Inflammatory macrophage treated with lipopolysaccharide for 4 hours (primary cell): ENCODE data around the gene CEACAM1.
"Not testable (repeated sequence)": the region's sequence is repeated elsewhere in the genome, so short reads cannot be mapped to it uniquely, and the experiment has no call there.

Experiments used
- DNase-seq: peaks from one replicate; pipeline ENCODE4 v3.0.0-alpha.2; 2020

Gene CEACAM1

DNA sequence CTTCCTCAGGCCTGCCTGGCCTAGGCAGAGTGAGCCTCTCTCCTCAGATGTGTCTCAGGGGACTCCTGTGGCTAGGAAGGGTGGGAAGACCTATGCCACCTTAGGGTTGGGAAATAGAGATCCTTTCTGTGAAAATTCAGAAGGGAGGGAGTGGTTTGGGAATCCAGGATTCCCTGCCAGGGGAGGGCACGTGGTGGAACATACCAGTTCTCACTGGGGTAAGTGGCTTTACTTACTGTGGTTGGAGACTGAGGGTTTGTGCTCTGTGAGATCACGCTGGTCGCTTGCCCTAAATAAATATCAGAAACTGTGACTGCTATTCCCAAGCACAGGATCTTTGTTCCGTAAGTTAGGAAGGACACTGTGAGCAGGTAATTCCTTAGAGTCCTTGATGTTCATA lies 16.9 kb downstream of the CEACAM1 start:
- DNase-seq: no peak

DNA sequence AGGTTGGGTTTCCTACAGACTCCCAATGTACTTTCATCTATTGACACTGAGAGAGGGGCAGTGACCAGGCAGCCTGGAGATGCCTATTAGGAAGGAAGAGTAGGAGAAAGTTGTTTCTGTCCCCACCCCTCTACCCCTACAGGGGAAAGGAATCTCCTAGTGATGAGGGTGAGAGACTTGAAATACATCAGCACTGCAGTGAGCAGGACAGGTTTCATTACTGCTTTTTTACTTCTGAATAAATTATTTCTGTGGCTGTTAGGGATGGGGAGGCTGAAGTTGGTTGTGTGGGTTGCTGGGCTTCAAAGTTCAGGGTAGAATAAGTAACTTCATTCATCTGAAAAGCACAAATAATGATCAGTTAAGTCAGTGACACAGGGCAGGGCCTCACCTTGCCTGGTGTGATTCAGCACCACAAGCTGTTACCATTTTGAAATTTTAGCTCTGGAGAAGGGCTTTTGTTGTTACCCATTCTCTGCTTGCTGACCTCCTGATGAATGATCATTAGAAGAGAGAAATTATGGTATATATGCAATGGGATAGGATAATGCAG lies 19.3 kb downstream of the CEACAM1 start:
- no peak for DNase-seq

DNA sequence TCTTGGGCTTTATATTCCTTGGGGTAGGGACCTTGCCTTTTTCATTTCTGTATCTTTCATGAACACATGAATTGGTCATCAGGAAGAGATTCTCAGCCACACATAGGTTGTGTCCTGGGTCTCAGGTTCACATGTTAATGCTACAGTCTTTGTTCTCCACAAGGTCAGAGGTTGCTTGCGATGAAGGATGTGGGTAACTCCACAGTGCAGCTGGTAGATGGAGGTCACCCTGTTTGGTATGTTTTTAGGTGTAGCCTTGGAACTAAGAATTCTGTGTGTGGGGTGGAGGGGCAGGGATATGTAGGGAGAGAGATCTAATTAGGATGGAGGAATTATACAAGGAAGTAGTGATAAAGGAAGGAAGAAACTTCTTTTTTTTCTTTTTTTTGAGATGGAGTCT lies 23.2 kb downstream of the CEACAM1 start:
- no peak for DNase-seq

GRCh38 chr19:42501733-42502132 lies 26.5 kb downstream of the CEACAM1 start:
- DNase-seq: no peak

DNA sequence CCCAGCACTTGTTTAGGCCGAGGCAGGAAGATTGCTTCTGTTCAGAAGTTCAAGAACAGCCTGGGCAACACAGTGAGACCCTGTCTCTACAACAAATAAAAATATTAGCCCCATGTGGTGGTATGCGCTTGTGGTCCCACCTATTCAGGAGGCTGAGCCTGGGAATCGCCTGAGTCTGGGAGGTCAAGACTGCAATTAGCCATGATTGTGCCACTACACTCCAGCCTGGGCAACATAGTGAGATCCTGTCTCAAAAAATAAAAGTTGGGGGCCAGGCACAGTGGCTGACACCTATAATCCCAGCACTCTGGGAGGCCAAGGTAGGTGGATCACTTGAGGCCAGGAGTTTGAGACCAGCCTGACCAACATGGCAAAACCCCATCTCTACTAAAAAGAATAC lies 27.0 kb downstream of the CEACAM1 start:
- DNase-seq: not testable (repeated sequence)

- DNase-seq: no peak
Measured at GRCh38 chr19:42498169-42498757, 30.0 kb downstream of the CEACAM1 start.

DNA sequence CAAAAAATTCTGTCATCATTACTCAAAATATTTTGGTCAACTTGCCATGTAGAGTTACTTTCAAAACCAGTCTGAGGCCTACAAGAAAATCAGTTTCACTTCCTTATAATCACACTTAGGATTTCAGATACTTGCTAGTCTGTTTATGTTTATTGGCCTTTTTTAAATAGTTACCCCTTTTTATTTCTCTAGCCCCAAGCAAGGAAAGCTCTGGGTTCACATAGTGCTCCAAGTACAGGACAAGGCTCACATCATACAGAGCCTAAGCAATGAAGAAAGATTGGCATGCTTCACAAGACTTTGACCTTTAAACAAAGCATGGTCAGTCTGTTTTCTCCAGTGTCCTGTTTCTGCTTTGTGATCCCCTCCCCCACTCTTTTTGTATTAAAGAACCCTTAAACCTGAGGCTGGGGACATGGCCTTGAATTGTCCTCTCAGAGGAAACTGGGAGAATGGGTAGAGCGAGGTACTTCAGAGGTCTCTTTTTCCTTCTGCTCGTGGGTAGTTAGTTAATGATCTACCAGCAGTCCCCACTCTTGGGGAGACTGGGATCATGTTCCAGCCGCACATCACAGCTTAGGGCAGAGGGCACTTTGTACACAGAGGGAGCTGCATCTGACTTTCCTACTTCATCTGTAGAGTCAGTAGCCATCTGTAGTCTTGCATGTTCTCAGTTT lies 30.7 kb downstream of the CEACAM1 start:
- DNase-seq: peak; percentile 71

GRCh38 chr19:42496460-42497133 lies 31.7 kb downstream of the CEACAM1 start:
- DNase-seq: no peak

- DNase-seq: no peak
Measured at GRCh38 chr19:42495663-42496062, 32.6 kb downstream of the CEACAM1 start.

DNA sequence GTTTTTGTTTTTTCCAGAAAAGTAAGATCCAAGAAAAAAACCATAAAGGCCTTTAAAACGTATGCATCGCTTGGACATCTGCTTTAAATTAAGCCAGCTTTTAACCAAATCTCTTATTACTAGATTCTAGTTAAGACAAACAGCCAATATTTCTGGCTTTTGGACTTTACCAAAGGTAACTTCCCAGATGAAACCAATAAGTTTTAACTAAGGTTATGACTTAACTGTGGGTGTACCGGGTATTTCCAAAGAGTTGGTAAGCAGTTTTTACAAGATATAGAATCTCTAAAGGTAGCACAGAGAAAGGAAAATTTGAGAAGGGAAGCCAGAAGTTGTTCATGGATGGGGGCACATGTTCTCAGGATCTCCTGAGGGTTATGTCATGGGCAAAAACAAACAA lies 34.0 kb downstream of the CEACAM1 start:
- no peak for DNase-seq

DNA sequence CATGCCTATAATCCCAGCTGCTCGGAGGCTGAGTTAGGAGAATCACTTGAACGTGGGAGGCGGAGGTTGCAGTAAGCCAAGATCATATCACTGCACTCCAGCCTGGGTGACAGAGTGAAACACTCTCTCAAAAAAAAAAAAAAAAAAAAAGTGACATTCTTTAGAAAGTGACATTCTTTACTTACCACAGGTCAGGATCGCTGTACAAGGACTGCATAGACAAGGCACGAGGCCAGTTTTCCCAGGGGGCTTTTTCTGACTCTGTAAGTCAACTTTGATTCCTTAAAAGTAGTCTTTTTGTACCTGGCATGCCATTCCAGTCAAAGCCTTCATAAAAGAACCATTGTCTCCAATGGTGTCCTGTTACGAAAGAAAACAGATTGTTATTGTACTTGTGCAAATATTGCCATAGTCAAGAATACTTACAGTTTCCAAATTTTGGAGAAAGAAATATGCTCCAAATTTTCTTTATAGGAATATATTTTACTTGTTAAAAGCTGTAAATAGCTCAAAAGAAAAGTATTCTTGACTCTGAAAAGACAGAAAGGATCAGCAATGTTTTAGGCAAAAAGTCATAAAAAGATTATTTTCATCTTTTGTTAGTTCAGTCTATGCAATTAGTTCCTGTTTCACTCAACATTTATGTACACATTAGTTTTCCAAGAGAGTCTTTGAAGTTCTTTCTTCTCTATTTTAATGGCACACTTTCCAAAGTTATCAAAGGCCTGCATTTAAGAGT lies 39.3 kb downstream of the CEACAM1 start:
- no peak for DNase-seq

- DNase-seq: no peak
Measured at GRCh38 chr19:42487798-42488178, 40.5 kb downstream of the CEACAM1 start.

DNA sequence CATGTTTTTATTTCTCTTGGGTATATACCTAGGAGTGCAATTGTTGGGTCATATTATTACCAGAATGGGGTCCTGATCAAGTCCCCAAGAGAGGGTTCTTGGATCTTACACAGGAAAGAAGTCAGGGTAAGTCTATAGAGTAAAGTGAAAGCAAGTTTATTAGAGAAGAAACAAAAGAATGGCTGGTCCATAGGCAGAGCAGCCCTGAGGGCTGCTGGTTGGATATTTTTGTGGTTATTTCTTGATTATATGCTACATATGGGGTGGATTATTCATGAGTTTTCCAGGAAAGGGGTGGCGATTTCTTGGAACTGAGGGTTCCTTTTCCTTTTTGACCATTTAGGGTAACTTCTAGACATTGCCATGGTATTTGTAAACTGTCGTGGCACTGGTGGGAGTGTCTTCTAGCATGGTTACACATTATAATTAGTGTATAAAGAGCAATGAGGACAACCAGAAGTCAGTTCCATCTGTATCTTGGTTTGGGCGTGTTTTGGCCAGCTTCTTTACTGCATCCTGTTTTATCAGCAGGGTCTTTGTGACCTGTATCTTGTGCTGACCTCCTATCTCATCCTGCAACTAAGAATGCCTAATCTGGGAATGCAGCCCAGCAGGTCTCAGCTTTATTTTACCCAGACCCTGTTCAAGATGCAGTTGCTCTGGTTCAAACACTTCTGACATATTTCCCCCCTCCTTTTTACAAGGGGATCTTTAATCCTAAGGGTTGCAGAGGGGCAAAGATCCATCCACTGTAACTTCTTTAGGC lies 41.1 kb downstream of the CEACAM1 start:
- DNase-seq: no peak

DNA sequence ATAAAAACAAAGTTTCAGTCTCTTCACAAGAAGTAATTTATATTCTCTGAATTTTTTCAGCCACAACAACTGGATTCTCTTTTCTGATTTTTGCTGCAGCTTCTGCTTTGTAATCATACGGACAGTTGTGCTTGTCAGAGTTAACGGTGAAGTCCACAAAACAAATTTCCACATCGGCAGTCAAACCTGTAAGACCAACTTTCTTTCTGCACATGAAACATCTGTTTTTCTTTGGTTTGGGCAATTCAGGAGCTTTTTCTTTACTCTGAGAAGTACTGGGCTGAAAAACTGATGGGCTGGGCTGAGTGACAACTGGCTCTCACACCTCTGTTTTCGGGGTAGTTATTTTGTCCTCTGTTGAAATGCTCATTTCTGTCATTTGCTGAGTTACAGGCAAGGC lies 43.2 kb downstream of the CEACAM1 start:
- not testable (repeated sequence) for DNase-seq

DNA sequence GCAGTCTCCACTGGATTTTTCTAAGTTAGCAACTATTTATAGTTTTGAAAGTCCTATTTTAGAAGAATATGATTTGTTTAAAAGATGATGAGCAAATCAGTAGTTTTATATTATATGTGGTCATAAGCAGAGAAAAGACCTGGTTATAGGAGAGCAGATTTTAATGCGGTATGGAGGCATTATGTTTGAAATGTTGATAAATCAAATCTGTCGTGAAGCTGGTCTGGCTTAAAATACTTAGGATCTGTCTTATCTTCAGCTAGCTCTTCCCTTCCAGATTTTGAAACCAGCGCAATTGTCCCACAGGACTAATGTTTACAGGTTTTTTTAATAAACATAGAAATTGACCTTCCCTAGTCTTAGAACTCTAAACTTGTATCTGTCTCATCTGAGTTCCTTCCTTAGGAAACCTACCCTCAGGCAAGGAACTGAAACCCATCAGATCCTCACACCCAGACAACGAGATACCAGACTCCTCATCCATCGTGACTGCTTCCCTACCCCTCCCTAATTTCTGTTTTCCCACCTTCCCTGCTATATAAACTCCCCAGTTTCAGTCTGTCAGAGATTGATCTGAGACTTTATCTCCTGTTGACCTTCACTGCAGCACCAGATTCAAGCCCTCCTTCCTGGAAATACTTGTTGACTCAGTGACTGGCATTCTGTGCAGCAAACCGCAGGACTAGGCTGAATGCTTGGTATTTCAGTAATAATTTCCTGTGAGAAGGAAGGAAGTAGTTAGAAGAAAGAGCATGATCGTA lies 47.8 kb downstream of the CEACAM1 start:
- peak; percentile 67 for DNase-seq

DNA sequence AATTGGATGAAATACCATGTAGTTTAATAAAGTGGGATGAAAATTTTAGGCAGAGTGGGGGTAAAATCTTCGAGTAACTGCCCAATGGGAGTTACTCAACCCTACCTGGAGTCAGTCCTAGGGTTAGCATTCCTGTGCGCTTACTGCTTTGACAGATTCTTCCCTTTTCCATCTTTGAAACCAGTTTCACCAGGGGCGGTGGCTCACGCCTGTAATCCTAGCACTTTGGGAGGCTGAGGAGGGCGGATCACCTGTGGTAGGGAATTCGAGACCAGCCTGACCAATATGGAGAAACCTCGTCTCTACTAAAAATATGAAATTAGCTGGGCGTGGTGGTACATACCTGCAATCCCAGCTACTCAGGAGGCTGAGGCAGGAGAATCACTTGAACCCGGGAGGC lies 48.5 kb downstream of the CEACAM1 start:
- no peak for DNase-seq

DNA sequence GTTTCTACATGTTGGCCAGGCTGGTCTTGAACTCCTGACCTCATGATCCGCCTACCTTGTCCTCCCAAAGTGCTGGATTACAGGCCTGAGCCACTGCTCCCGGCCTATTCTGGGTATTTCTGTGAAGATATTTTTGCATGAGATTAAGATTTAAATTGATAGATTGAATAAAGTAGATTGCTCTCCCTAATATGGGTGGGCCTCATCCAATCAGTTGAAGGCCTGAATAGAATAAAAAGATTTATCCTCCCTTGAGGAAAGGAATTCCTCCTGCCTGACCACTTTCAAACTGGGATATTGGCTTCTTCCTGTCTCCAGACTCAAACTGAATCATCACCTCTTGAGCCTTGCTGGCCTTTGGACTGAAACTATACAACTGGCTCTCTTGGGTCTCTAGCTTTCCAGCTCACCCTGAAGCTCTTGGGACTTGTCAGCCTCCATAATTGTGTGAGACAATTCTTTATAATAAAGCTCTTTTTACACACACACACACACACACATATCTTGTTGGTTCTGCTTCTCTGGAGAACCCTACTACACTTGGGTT lies 49.4 kb downstream of the CEACAM1 start:
- no peak for DNase-seq

- no peak for DNase-seq
Measured at GRCh38 chr19:42477933-42478332, 50.3 kb downstream of the CEACAM1 start.

- DNase-seq: no peak
Measured at GRCh38 chr19:42477117-42477516, 51.2 kb downstream of the CEACAM1 start.

- no peak for DNase-seq
Measured at GRCh38 chr19:42475366-42475765, 52.9 kb downstream of the CEACAM1 start.

DNA sequence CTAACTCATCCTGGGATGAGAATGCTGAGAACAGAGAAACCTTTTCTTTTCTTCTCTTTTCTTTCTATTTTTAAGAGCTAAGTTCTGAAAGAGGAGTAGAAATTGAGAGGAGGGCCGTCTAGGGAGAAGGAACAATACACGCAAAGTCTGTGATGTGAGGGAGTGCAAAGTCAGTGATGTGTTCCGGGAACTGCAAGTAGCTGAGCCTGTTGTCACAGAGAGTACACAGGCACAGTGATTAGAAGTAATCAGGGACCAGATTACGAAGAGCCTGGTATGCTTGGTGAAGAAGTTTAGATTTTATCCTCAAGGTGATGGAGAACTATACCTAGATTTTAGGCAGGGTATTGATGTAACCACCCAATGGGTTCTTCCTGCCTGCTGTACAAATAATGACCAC lies 53.5 kb downstream of the CEACAM1 start:
- DNase-seq: no peak

DNA sequence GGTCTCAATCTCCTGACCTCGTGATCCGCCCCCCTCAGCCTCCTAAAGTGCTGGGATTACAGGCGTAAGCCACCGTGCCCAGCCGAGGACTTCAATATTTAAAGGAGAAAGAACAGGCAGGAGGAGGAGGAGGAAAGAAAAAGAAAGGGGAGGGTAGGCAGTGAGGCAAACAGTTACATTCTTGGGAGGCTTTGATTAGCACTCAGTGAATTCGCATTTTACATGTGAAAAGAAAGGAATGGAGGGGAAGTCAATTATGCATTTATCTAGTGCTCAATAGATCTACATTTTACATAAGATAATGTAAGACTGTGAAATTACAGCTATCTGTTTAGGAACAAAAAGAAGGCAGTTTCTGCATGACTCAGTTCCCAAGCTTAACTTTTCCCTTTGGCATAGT lies 54.6 kb downstream of the CEACAM1 start:
- no peak for DNase-seq
